ENCODE results near the gene TRIOBP. TPM values are rescaled to one million over a fixed set of nuclear protein-coding genes. Genes with fewer than 3 reads are reported as not detected.

Gene TRIOBP
- total and polyA plus RNA-seq, 2 of the 13 experiments (the other 11 are each of a cell fraction or from before 2014, with no cell fraction given) = 6.1 to 15.4 TPM

DNA sequence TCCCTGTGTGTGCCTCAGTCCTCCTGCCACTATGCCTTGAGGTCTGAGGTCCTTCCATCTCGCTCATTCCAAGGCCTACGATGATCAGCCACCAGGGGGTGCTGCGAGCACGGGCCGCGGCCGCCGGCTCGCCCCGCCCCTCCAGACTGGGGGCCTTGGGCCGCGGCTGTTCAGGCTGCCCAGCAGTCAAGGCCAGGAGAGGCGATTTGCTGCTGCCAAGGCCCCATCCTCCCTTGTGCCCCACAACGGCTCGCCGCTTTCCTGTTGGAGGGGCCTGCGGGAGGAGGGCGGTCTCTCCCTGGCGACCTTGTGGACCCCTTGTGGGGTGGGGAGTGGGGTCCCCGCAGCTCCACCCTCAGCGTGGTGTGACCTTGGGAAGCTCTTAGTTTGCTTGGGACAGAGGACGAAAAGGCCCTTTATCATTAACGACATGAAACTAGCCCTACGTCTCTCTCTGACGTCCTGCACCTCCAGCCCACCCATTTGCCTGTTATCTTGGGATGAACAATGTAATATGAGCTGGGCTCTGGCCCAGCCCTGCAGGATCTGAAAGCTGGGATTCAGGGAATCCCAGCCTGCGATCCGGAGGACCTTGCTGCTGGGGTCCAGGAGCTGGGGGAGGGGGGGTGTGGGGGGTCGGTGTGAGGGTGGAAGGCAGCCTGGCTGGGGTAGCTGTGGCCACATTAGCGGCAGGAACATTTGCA is 121.0 kb downstream of the TRIOBP start (continued):
- TF ChIP-seq, protein P1, sequence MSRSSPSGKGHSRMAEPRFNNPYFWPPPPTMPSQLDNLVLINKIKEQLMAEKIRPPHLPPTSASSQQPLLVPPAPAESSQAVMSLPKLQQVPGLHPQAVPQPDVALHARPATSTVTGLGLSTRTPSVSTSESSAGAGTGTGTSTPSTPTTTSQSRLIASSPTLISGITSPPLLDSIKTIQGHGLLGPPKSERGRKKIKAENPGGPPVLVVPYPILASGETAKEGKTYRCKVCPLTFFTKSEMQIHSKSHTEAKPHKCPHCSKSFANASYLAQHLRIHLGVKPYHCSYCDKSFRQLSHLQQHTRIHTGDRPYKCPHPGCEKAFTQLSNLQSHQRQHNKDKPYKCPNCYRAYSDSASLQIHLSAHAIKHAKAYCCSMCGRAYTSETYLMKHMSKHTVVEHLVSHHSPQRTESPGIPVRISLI (CRISPR knock-in tag; IDR thresholded peaks at IDR 0.05; ENCODE audit: borderline replicate concordance) = peak; percentile 85; the same call in 1 of the 2 replicates
- TF ChIP-seq SRY (CRISPR knock-in tag; IDR thresholded peaks at IDR 0.05) = no peak
- peak; percentile 53; the same call in 1 of the 2 replicates for TF ChIP-seq ARNT2 (CRISPR knock-in tag; IDR thresholded peaks at IDR 0.05; ENCODE audit: low read depth)
- TF ChIP-seq ZSCAN21 (CRISPR knock-in tag; IDR thresholded peaks at IDR 0.05; ENCODE audit: borderline replicate concordance) = peak; percentile 81
- TF ChIP-seq, protein P2, sequence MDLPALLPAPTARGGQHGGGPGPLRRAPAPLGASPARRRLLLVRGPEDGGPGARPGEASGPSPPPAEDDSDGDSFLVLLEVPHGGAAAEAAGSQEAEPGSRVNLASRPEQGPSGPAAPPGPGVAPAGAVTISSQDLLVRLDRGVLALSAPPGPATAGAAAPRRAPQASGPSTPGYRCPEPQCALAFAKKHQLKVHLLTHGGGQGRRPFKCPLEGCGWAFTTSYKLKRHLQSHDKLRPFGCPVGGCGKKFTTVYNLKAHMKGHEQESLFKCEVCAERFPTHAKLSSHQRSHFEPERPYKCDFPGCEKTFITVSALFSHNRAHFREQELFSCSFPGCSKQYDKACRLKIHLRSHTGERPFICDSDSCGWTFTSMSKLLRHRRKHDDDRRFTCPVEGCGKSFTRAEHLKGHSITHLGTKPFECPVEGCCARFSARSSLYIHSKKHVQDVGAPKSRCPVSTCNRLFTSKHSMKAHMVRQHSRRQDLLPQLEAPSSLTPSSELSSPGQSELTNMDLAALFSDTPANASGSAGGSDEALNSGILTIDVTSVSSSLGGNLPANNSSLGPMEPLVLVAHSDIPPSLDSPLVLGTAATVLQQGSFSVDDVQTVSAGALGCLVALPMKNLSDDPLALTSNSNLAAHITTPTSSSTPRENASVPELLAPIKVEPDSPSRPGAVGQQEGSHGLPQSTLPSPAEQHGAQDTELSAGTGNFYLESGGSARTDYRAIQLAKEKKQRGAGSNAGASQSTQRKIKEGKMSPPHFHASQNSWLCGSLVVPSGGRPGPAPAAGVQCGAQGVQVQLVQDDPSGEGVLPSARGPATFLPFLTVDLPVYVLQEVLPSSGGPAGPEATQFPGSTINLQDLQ (CRISPR knock-in tag; IDR thresholded peaks at IDR 0.05) = no peak
- TF ChIP-seq, protein P3, sequence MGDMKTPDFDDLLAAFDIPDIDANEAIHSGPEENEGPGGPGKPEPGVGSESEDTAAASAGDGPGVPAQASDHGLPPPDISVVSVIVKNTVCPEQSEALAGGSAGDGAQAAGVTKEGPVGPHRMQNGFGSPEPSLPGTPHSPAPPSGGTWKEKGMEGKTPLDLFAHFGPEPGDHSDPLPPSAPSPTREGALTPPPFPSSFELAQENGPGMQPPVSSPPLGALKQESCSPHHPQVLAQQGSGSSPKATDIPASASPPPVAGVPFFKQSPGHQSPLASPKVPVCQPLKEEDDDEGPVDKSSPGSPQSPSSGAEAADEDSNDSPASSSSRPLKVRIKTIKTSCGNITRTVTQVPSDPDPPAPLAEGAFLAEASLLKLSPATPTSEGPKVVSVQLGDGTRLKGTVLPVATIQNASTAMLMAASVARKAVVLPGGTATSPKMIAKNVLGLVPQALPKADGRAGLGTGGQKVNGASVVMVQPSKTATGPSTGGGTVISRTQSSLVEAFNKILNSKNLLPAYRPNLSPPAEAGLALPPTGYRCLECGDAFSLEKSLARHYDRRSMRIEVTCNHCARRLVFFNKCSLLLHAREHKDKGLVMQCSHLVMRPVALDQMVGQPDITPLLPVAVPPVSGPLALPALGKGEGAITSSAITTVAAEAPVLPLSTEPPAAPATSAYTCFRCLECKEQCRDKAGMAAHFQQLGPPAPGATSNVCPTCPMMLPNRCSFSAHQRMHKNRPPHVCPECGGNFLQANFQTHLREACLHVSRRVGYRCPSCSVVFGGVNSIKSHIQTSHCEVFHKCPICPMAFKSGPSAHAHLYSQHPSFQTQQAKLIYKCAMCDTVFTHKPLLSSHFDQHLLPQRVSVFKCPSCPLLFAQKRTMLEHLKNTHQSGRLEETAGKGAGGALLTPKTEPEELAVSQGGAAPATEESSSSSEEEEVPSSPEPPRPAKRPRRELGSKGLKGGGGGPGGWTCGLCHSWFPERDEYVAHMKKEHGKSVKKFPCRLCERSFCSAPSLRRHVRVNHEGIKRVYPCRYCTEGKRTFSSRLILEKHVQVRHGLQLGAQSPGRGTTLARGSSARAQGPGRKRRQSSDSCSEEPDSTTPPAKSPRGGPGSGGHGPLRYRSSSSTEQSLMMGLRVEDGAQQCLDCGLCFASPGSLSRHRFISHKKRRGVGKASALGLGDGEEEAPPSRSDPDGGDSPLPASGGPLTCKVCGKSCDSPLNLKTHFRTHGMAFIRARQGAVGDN (CRISPR knock-in tag; IDR thresholded peaks at IDR 0.05) = peak; percentile 96
- no peak for TF ChIP-seq GABPA (IDR thresholded peaks at IDR 0.05; ENCODE audit: low read depth, low read length)
- no peak for TF ChIP-seq GABPA (CRISPR knock-in tag; IDR thresholded peaks at IDR 0.05; ENCODE audit: low read depth)
- TF ChIP-seq ONECUT2 (CRISPR knock-in tag; IDR thresholded peaks at IDR 0.05) = no peak
- peak; percentile 43 for TF ChIP-seq CREM (IDR thresholded peaks at IDR 0.05)
- no peak for TF ChIP-seq CREM (CRISPR knock-in tag; IDR thresholded peaks at IDR 0.05)
- no peak for TF ChIP-seq ZFAT (CRISPR knock-in tag; conservative IDR thresholded peaks at IDR 0.05)
- TF ChIP-seq, protein P4, sequence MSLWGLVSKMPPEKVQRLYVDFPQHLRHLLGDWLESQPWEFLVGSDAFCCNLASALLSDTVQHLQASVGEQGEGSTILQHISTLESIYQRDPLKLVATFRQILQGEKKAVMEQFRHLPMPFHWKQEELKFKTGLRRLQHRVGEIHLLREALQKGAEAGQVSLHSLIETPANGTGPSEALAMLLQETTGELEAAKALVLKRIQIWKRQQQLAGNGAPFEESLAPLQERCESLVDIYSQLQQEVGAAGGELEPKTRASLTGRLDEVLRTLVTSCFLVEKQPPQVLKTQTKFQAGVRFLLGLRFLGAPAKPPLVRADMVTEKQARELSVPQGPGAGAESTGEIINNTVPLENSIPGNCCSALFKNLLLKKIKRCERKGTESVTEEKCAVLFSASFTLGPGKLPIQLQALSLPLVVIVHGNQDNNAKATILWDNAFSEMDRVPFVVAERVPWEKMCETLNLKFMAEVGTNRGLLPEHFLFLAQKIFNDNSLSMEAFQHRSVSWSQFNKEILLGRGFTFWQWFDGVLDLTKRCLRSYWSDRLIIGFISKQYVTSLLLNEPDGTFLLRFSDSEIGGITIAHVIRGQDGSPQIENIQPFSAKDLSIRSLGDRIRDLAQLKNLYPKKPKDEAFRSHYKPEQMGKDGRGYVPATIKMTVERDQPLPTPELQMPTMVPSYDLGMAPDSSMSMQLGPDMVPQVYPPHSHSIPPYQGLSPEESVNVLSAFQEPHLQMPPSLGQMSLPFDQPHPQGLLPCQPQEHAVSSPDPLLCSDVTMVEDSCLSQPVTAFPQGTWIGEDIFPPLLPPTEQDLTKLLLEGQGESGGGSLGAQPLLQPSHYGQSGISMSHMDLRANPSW (CRISPR knock-in tag; IDR thresholded peaks at IDR 0.05; ENCODE audit: borderline replicate concordance) = no peak
- no peak for TF ChIP-seq SMARCE1 (IDR thresholded peaks at IDR 0.05; ENCODE audit: borderline replicate concordance)
- no peak for TF ChIP-seq ZNF713 (CRISPR knock-in tag; IDR thresholded peaks at IDR 0.05)
- TF ChIP-seq JUN (CRISPR knock-in tag; IDR thresholded peaks at IDR 0.05) = no peak; the same call in 1 of the 2 replicates
- no peak for TF ChIP-seq CENPT (CRISPR knock-in tag; IDR thresholded peaks at IDR 0.05; ENCODE audit: low read depth)
- TF ChIP-seq SMAD3 (CRISPR knock-in tag; IDR thresholded peaks at IDR 0.05) = 0 out of 2 replicates have a peak, but pooled peaks have one; percentile 56
- TF ChIP-seq ZNF563 (CRISPR knock-in tag; IDR thresholded peaks at IDR 0.05) = peak; percentile 61; the same call in 1 of the 2 replicates
- TF ChIP-seq RBM22 (optimal IDR thresholded peaks at IDR 0.05; ENCODE audit: low read length) = no peak
